ENCODE results near the gene ALDH2.
A peak's percentile ranks its signal among the peaks of the same experiment; 100 is the strongest.
"Not testable (repeated sequence)": the region's sequence is repeated elsewhere in the genome, so short reads cannot be mapped to it uniquely, and the experiment has no call there.

ALDH2 gene

DNA sequence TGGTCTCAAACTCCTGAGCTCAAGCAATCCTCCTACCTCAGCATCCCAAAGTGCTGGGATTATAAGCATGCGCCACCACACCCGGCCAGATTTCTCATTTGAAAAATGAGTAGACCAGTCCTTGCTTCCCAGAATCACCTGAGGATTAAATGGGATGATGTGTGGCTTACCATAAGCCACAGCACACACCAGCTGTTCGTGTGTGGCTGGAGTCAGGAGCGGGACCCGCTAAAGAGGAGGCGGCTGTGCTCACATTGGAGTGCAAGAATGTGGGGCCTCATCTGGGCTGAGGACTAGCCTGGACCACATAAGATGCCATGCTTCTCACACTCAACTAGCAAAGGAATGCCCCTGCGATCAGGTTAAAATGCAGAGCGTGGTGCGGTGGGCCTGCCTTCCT is 6.7 kb upstream of the ALDH2 start:
- Histone ChIP-seq H3K36me3 (ENCODE audit: control insufficient read depth, insufficient read depth, low read length) (no peaks in the 10 kb centered on the region), H3K27ac (ENCODE audit: low read depth, low read length) (no peak overlapping the region), H3K9ac (ENCODE audit: low read length) (no peak overlapping the region), H3K9me3 (ENCODE audit: control insufficient read depth, insufficient read depth, low read depth, low read length) (no peaks in the 10 kb centered on the region), H3K27me3 (ENCODE audit: control insufficient read depth, insufficient read depth, low read length) (no peaks in the 10 kb centered on the region), H3K4me1 (ENCODE audit: control insufficient read depth, insufficient read depth, low read length) (peaks cover 19% of the 10 kb centered on the region), H3K4me3 (ENCODE audit: low read depth, low read length) (no peak overlapping the region)

DNA sequence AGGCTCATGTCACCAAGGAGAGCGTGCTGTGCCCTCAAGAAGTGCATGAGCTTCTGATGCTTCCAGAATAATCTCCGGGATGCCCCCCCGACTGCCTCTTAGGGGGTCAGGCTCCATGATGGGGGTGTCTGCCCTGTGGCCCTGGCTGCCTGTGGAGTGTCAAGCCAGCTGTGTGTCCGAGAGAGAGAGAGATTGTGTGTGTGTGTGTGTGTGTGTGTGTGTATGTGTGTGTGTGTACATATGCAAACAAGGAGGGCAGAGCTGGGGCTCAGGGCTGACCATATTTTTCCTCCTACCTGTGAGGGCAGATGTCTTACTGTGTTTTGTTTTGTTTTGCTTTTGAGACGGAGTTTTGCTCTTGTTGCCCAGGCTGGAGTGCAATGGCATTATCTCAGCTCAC is 5.6 kb upstream of the ALDH2 start:
- Histone ChIP-seq H3K4me1 (ENCODE audit: control insufficient read depth, insufficient read depth, low read length) (peaks cover 19% of the 10 kb centered on the region), H3K36me3 (ENCODE audit: control insufficient read depth, insufficient read depth, low read length) (no peaks in the 10 kb centered on the region), H3K9ac (ENCODE audit: low read length) (no peak overlapping the region), H3K9me3 (ENCODE audit: control insufficient read depth, insufficient read depth, low read depth, low read length) (no peaks in the 10 kb centered on the region), H3K27me3 (ENCODE audit: control insufficient read depth, insufficient read depth, low read length) (no peaks in the 10 kb centered on the region), H3K27ac (ENCODE audit: low read depth, low read length) (no peak overlapping the region), H3K4me3 (ENCODE audit: low read depth, low read length) (no peak overlapping the region)

DNA sequence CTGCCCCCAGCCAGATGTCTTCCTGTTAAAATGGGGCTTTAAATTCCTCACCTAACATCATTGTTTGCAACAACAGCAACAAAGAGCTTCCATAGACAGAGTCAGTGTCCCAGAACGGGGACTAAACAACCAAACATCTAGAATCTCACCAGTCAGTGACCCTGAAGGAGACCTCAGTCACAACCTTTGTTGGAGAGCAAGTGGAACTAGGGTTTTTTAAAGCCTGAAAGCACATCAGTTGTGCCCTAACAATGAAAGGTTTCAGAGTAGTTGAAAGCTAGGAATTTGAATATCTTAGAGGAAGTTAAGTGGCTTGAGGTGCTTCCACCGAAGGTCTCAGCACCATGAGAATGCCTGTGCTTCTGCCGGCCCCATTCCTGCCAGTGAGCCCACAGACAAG is 5.0 kb upstream of the ALDH2 start:
- Histone ChIP-seq H3K9me3 (ENCODE audit: control insufficient read depth, insufficient read depth, low read depth, low read length) (no peaks in the 10 kb centered on the region), H3K4me3 (ENCODE audit: low read depth, low read length) (no peak overlapping the region), H3K9ac (ENCODE audit: low read length) (no peak overlapping the region), H3K27me3 (ENCODE audit: control insufficient read depth, insufficient read depth, low read length) (no peaks in the 10 kb centered on the region), H3K4me1 (ENCODE audit: control insufficient read depth, insufficient read depth, low read length) (peaks cover 22% of the 10 kb centered on the region), H3K36me3 (ENCODE audit: control insufficient read depth, insufficient read depth, low read length) (no peaks in the 10 kb centered on the region), H3K27ac (ENCODE audit: low read depth, low read length) (no peak overlapping the region)

DNA sequence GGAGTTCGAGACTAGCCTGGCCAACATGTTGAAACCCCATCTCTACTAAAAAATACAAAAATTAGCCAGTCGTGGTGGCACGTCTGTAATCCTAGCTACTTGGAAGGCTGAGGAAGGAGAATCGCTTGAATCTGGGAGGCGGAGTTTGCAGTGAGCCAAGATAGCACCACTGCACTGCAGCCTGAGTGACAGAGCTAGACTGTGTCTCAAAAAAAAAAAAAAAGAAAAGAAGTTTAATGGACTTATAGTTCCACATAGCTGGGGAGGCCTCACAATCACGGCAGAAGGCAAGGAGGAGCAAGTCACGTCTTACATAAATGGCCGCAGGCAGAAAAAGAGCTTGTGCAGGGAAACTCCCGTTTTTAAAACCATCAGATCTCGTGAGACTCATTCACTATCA is 3.2 kb upstream of the ALDH2 start:
- not testable (repeated sequence) for H3K9me3 ChIP-seq (ENCODE audit: control insufficient read depth, insufficient read depth, low read depth, low read length); H3K36me3 ChIP-seq (ENCODE audit: control insufficient read depth, insufficient read depth, low read length); H3K9ac ChIP-seq (ENCODE audit: low read length); H3K27ac ChIP-seq (ENCODE audit: low read depth, low read length); H3K27me3 ChIP-seq (ENCODE audit: control insufficient read depth, insufficient read depth, low read length); H3K4me3 ChIP-seq (ENCODE audit: low read depth, low read length)
- peaks cover 15% of the 10 kb centered on the region; the same call in 1 of the 2 replicates for H3K4me1 ChIP-seq (ENCODE audit: control insufficient read depth, insufficient read depth, low read length)

DNA sequence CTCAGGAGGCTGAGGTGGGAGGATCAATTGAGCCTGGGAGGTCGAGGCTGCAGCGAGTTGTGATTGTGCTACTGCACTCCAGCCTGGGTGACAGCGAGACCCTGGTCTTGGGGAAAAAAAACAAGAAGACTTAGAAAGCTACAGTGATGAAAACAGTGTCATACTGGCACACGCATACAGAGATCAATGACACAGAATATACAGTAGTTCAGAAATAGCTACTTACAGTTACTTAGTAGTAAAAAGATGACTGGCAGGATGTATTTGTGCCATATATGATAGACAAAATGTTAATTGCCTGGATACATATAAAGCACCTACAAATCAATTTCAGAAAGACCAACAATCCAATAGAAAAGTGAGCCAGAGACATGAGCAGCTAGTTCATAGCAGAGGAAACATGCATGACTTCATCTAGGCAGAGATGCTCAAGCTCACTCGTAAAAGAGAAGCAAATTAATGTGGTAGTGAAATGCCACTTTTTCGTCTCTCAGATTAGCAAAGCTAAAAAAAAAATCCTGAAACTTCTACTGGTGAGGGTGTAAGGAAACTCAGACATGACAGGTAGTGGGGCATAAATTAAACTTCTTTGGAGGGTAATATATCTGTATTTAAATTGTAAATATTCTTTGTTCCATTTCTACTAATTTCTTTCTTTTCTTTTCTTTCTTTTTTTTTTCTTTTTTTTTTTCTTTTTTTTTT is 2.5 kb upstream of the ALDH2 start:
- no peaks in the 10 kb centered on the region for H3K36me3 ChIP-seq (ENCODE audit: control insufficient read depth, insufficient read depth, low read length)
- no peak overlapping the region for H3K4me3 ChIP-seq (ENCODE audit: low read depth, low read length)
- H3K27ac ChIP-seq (ENCODE audit: low read depth, low read length) = no peak overlapping the region
- no peaks in the 10 kb centered on the region for H3K9me3 ChIP-seq (ENCODE audit: control insufficient read depth, insufficient read depth, low read depth, low read length)
- peaks cover 14% of the 10 kb centered on the region; the same call in 1 of the 2 replicates for H3K4me1 ChIP-seq (ENCODE audit: control insufficient read depth, insufficient read depth, low read length)
- H3K27me3 ChIP-seq (ENCODE audit: control insufficient read depth, insufficient read depth, low read length) = no peaks in the 10 kb centered on the region
- H3K9ac ChIP-seq (ENCODE audit: low read length) = no peak overlapping the region

DNA sequence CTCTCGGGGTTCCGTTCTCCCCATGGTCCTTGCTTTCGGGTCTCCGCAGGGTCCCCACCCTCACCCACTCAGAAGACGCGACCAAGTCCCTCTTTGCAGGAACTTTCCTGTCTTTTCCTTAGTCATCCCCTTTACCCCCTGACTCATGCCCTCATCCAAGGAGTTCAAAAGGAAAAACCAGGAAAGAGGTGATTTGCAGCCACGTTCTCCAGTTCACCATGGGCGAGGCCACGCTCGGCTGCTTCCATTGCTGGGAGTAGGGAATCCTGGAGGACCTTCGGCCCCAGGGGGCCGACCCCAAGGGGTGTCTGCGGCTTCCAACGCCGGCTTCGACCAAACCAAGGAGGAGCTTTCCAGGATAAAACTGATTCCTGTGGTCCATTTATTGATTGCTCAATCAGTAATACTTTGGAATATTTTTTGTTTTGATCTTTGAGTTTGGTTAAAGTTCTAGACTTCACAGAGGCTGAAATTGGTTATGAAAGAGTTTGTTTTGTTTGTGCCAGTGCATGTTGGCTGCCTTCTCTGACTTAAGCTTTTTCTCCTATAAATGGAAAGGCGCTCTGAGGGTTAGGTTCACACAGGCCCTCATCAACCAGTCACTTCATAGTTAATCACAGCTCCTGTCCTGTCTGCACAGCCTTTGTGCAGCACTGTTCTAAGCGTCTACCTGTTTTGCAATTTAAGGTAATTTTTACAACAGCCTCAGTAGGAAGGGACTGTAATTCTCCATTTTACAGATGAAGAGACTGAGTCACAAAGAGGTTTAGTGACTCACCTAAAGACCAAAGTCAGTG is 827 bp downstream of the ALDH2 start:
- H3K4me3 ChIP-seq (ENCODE audit: low read depth, low read length) = peak overlapping the region; percentile 75
- 0 out of 2 replicates have a peak, but pooled peaks cover 3% of the 10 kb centered on the region for H3K36me3 ChIP-seq (ENCODE audit: control insufficient read depth, insufficient read depth, low read length)
- H3K27me3 ChIP-seq (ENCODE audit: control insufficient read depth, insufficient read depth, low read length) = no peaks in the 10 kb centered on the region
- H3K4me1 ChIP-seq (ENCODE audit: control insufficient read depth, insufficient read depth, low read length) = peaks cover 7% of the 10 kb centered on the region; the same call in 1 of the 2 replicates
- peak overlapping the region; percentile 83 for H3K9ac ChIP-seq (ENCODE audit: low read length)
- peak overlapping the region; percentile 55; the same call in 1 of the 2 replicates for H3K27ac ChIP-seq (ENCODE audit: low read depth, low read length)
- H3K9me3 ChIP-seq (ENCODE audit: control insufficient read depth, insufficient read depth, low read depth, low read length) = no peaks in the 10 kb centered on the region

DNA sequence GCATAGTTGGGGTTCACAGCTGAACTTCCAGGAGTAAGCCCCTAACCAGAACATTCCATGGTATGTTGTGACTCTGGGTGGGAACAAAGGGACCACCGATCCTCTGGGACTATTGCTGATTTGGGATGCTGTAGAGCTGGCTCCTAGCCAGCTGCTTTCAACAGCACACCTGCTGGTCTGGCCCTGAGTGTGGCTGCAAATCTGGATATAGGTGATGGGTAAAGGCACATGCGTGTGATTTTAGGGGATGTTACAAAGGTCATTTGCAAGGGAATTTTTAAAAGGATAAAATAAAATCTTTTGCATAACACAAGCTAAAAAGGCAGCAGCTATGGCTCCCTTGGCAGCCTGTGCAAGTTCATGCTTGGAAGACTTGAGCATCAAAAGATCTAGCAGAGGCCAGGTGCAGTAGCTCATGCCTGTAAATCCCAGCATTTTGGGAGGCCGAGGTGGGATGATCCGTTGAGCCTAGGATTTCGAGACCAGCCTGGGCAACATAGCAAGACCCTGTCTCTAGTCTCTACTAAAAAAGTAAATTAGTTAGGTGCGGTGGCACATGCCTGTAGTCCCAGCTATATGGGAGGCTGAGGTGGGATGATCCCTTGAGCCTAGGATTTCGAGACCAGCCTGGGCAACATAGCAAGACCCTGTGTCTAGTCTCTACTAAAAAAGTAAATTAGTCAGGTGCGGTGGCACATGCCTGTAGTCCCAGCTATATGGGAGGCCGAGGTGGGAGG is 1.6 kb downstream of the ALDH2 start:
- peaks cover 7% of the 10 kb centered on the region; the same call in 1 of the 2 replicates for H3K4me1 ChIP-seq (ENCODE audit: control insufficient read depth, insufficient read depth, low read length)
- H3K36me3 ChIP-seq (ENCODE audit: control insufficient read depth, insufficient read depth, low read length) = 0 out of 2 replicates have a peak, but pooled peaks cover 3% of the 10 kb centered on the region
- no peaks in the 10 kb centered on the region for H3K27me3 ChIP-seq (ENCODE audit: control insufficient read depth, insufficient read depth, low read length)
- H3K9ac ChIP-seq (ENCODE audit: low read length) = no peak overlapping the region
- peak overlapping the region; percentile 75 for H3K4me3 ChIP-seq (ENCODE audit: low read depth, low read length)
- H3K27ac ChIP-seq (ENCODE audit: low read depth, low read length) = no peak overlapping the region
- no peaks in the 10 kb centered on the region for H3K9me3 ChIP-seq (ENCODE audit: control insufficient read depth, insufficient read depth, low read depth, low read length)

DNA sequence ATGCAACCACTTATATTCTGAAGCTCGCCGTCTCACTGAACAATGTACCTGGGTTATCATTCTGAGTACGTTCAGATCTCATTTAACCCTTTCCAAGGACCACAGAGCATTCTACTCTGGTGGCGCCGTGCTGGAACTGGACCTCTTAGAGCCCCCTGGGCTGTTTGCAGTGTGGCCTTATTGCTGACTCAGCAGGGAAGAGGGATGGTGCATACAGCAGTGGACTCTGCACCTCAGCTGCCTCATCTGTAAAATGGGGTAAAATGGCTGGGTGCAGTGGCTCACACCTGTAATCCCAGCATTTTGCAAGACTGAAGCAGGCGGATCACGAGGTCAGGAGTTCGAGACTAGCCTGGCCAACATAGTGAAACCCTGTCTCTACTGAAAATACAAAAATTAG is 2.9 kb downstream of the ALDH2 start:
- Histone ChIP-seq H3K4me3 (ENCODE audit: low read depth, low read length) (no peak overlapping the region), H3K4me1 (ENCODE audit: control insufficient read depth, insufficient read depth, low read length) (peaks cover 16% of the 10 kb centered on the region), H3K9me3 (ENCODE audit: control insufficient read depth, insufficient read depth, low read depth, low read length) (no peaks in the 10 kb centered on the region), H3K9ac (ENCODE audit: low read length) (no peak overlapping the region), H3K27ac (ENCODE audit: low read depth, low read length) (no peak overlapping the region), H3K36me3 (ENCODE audit: control insufficient read depth, insufficient read depth, low read length) (0 out of 2 replicates have a peak, but pooled peaks cover 3% of the 10 kb centered on the region), H3K27me3 (ENCODE audit: control insufficient read depth, insufficient read depth, low read length) (no peaks in the 10 kb centered on the region)

DNA sequence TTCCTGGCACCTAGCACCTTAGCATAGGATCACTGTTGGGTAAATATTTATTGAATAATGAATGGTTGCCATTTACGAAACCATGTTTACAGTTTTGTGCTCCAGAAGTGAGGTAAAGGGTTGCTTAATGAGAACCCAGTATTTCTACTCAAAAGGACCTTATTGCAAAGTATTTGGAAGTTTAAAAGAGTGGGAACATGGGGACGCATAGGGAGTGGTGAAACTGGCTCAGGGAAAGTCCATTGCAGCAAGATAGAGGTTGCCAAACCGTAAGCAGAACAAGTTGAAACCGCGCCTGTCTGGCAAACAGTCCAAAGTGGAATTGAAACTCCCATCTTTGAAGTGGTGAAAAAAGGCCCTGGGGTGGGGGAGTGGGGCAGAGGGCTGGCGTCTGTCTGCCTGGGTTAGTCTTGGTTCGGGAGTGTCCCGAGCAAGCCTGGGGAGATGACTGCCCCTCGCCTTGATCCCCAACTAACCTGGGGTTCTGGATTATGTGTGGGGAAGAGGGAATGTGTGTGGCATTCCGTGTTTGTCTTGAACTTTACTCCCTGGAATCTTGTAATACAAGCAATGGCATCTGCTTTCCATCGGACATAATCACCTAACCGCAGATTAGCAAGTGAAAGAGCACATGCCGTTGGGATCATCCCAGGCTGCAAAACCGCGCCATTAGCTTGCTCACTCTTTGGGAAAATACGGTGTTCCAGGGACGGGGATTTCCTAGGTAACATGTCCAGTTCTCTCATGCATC is 7.2 kb downstream of the ALDH2 start:
- Histone ChIP-seq H3K27me3 (ENCODE audit: control insufficient read depth, insufficient read depth, low read length) (no peaks in the 10 kb centered on the region), H3K9ac (ENCODE audit: low read length) (no peak overlapping the region), H3K9me3 (ENCODE audit: control insufficient read depth, insufficient read depth, low read depth, low read length) (peaks cover 7% of the 10 kb centered on the region), H3K27ac (ENCODE audit: low read depth, low read length) (no peak overlapping the region), H3K4me1 (ENCODE audit: control insufficient read depth, insufficient read depth, low read length) (peaks cover 22% of the 10 kb centered on the region), H3K4me3 (ENCODE audit: low read depth, low read length) (no peak overlapping the region), H3K36me3 (ENCODE audit: control insufficient read depth, insufficient read depth, low read length) (peaks cover 13% of the 10 kb centered on the region)

Data from HUES6 (cell line).